GM21360 (cell line): ENCODE results near the gene SIRT2.
A peak's percentile ranks its signal among the peaks of the same experiment; 100 is the strongest.
"Not testable (repeated sequence)": the region's sequence is repeated elsewhere in the genome, so short reads cannot be mapped to it uniquely, and the experiment has no call there.

Experiments
- ATAC-seq: cut with Tn5 transposase; IDR thresholded peaks from one replicate; pipeline ENCODE4 v1.9.1; 2021; ENCODE audit warnings: mild to moderate bottlenecking, moderate library complexity; ENCODE audit not compliant: unreplicated experiment

SIRT2 gene

DNA sequence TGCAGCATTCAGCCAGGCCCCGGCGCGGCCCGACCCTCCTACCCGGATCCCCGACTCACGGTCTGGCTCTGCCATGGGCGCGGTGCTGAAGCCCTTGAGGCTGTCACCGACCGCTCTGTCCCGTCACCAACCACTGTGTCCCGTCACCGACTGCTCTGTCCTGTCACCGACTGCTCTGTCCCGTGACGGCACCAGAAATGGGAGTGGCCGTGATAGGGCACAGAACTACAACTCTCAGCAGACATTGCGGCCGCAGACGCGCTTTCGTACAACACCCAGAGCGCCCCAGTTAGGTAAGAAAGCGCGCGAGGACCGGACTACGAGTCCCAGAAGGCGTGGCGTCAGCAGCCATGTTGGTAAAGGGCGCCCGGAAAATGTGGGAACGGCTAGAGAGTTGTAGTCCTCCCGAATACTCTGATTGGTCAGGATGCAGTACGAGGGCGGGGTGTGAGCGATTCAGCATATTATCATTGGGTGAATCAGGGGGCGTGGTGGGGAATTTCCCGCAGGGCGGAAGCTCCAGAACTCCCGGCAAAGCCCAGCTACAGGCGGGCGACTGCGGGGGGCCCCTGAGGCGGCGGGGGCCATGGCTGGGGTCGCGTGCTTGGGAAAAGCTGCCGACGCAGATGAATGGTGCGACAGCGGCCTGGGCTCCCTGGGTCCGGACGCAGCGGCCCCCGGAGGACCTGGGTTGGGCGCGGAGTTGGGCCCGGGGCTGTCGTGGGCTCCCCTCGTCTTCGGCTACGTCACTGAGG, at the start of gene SIRT2, which contains the start of gene NFKBIB:
SIRT2 (minus strand) TSS at position 172 of the 755 bp plus-strand sequence; CDS start at position 75, 97 bp downstream.
NFKBIB (plus strand) TSS at position 523 of the 755 bp plus-strand sequence; CDS start at position 587, 64 bp downstream.
- peak; percentile 85 for ATAC-seq

DNA sequence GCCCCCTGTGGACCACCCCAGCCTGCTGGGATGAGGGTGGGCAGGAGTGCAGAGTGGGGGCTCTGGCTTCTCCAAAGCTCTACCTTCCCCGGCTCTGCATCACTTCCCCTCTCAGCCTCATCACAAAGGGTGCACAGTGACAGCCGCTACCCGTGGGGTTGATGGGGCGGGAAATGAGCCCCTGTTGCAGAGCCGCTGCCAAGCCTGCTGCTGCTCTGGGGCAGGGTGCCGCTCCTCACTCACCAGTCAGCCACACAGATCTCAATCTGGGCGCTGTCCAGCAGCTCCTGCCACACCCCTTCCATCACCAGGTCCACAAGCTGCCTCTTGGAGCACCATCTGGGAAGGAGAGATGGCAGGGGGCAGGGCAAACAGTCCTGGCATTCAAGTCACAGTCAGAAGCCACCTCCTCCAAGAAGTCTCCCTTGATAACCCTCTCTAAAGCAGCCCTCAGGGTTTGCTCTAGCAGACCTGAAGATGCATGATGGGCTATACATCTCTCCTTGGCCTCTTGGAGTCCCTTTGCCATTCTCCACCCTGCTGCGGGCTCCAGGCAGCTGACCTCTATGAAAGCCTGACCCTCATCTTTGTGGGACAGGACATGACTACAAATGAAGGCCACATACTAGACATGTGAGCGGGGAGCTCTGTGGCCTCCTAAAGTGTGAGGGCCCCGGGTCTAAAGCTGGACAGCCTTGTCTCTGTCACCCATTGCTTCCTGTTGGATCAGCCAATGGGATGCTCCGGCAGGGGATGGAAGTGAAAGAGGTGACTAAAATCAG, 47.0 kb upstream of the SIRT2 start:
- no peak for ATAC-seq

DNA sequence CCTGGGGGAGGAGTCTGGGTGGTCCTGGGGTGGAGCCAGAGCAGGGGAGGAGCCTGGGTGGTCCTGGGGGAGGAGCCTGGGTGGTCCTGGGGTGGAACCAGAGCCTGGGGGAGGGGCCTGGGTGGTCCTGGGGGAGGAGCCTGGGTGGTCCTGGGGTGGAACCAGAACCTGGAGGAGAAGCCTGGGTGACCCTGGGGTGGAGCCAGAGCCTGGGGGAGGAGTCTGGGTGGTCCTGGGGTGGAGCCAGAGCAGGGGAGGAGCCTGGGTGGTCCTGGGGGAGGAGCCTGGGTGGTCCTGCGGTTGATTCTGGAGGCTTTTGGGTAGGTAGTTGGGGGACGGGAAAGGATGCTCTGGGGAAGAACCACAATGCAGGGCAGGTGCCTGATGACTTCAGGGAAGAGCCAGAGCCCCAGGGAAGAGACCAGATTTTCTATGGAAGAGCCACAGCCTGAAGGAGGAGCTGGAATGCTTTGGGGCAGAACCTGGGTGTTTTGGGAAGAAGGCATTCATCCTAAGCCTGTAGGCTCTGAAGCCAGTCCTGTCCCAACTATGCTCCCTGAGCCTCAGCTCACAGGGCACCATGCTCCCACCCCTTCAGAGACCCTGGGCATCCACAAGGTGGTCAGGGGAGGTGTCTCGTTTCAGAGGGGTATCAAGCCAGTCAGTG, 46.3 kb upstream of the SIRT2 start:
- no peak for ATAC-seq

DNA sequence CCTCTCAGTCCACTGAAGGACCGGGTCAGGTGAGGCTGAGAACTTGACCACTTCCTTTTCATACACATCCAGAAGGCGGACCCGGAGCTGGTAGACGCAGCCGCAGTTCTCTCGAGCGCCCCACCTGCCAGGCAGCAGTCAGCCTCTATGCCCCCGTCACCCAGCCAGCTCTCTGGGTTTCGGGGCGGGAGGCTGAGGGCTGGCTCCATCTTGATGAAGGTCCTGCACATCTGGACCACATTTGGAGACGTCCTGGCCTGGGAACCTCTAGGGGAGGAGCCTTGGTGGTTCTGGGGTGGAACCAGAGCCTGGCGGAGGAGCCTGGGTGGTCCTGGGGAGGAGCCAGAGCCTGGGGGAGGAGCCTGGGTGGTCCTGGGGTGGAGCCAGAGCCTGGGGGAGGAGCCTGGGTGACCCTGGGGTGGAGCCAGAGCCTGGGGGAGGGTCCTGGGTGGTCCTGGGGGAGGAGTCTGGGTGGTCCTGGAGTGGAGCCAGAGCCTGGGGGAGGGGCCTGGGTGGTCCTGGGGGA, 45.6 kb upstream of the SIRT2 start:
- no peak for ATAC-seq

DNA sequence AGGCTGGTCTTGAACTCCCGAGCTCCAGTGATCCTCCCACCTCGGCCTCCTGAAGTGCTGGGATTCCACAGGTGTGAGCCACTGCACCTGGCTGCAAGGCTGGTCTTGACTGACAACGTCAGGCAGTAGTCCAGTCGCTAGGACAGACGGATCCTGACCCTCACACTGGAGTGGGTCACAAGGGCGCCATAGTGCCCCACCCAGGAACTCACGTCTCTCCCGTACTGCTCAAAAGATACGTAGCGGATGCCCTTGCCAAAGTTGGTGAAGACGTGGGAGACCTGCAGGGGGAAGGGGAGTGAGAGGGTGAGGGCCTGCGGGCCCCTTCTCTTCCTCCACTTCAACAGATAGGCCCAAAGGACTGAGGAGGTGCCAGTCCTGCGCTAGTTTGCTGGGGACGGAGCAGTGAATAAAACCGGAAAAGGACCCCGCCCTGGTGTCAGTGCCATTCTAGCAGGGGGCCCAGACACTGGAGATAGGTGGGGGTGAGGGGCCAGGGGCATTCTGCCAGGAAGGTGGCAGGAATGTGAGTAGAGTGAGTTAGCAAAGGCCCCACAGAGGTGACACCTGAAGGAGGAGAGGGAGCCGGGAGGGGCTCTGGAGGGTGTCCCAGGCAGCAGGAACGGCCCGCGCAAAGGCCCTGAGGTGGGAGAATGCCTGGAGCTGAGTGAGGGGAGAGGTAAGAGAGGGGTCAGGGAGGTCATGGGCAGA, 43.2 kb upstream of the SIRT2 start:
- no peak for ATAC-seq

DNA sequence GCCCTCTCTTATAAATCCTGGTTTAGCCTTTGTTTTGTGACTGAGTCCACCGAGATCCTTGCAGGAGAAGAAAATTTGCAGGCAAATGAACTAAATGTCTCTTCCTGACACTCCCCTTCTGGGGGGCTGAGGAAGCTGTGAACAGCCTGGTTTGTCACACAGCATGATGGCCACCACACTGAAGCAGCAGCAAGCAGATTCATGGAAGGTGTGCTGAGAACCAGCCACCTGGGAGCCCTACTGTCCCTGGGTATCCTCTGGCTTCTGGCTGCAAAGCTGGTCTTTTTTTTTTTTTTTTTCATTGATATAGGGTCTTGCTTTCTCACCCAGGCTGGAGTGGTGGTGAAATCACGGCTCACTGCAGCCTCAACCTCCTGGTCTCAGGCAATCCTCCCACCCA, 42.6 kb upstream of the SIRT2 start:
- ATAC-seq, result no peak

DNA sequence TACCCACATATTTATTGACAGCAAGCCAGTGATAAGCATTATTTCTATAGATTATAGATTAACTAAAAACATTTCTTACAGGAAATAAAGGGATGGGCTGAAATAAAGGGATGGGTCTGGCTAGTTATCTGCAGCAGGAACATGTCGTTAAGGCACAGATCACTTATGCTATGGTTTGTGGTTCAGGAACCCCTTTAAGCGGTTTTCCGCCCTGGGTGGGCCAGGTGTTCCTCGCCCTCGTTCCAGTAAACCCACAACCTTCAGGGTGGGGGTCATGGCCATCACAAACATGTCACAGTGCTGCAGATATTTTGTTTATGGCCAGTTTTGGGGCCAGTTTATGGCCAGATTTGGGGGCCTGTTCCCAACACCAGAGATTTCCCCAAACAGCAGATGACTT, 42.0 kb upstream of the SIRT2 start:
- ATAC-seq, result not testable (repeated sequence)

DNA sequence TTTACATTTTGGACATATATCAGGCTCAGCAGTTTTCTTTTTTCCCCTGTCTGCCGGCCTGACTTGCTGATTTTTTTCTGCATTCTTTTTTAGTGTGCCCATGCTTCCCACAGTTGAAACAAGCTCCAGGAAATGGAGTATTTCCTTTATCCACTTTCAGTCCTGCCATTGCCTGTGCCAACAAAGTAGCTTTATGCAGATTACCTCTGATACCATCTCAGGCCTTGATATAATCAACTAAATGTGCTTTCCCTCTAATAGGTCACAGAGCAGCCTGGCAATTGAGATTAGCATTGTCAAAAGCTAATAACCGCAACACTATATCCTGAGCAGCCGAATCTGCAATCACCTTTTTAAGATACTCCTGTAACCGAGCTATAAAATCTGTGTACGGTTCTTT, 40.5 kb upstream of the SIRT2 start:
- no peak for ATAC-seq

DNA sequence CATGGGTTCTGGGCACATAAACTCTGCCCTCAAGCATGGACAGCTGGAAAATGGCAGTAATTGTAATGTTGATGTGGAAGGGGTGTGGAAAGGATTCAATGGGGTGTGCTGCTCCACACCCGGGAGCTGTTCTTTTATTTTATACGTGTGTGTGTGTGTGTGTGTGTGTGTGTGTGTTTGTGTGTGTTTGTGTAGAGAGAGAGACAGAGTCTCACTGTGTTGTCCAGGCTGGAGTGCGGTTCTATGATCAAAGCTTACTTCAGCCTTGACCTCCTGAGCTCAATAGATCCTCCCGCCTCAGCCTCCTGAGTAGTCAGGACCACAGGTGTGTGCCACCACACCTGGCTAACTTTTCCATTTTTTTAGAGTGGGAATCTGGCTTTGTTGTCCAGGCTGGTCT, 34.1 kb upstream of the SIRT2 start:
- no peak for ATAC-seq

DNA sequence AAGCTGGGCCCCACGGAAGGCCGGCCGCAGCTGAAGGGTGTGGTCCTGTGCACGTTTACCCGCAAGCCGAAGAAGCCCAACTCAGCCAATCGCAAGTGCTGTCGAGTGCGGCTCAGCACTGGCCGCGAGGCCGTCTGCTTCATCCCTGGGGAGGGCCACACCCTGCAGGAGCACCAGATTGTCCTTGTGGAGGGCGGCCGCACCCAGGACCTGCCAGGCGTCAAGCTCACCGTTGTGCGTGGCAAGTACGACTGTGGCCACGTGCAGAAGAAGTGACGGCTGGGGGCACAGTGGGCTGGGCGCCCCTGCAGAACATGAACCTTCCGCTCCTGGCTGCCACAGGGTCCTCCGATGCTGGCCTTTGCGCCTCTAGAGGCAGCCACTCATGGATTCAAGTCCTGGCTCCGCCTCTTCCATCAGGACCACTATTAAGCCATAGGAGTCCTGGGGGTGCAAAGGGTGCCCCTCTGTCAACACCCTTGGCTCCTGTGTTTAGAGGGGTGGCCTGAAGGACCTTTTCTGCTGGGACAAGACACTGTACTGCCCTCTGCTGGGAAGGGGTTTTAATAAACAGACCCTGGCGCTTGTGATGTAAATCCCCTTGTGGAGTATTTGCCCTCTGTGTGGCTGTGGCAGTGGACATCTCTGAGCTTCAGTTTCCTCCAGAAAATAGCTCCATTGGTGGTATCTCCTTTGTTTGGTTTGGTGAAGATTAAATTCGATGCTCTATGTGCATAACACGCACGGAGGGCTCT, 33.2 kb upstream of the SIRT2 start:
- no peak for ATAC-seq

DNA sequence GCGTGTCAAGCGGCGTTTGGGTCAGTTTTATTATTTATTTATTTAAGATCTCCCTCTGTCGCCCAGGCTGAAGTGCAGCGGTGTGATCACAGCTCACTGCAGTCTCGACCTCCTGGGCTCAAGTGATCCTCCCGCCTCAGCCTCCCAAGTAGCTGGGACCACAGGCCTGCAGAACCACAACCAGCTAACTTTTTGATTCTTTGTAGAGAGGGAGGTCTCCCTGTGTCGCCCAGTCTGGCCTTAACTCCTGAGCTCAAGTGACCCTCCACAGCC, 32.0 kb upstream of the SIRT2 start:
- no peak for ATAC-seq

DNA sequence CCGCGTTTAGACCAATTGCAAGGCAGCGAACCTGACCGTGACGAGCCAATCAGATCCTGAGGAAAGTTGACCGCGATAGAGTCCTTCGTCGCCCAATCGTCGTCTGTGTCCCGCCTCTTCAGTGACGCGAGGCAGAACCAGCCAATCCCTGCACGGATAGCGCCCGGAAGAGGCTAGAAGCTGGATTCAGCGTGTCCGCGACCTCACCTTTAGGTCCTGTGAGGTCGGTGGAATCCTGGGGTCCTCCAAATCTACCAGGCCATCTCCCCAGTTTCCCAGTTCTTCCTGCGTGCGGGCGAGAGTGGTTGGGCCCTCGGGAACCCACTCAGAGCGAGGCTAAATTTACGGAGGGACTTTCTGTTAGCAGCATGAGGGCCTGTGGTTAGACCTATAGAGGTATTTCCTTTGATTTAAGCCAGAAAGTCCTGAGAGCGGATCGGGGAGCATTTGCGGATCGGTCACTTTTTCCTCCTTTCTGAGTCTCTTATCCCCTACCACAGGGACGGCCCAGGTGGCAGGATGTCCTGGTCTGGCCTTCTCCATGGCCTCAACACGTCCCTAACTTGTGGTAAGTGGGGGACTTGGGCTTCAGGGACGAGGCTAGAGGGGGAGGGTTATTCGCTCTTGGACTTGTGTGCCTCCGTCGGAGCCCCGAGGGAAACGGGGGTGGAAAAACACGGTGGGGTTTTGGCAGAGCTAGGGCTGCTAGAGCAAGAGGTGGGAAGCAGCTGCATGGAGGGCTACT, 31.5 kb upstream of the SIRT2 start, which contains the start of gene MRPS12:
MRPS12 (plus strand) TSS at position 169 of the 745 bp plus-strand sequence; CDS start at position 520, 351 bp downstream.
- ATAC-seq, result peak; percentile 87

DNA sequence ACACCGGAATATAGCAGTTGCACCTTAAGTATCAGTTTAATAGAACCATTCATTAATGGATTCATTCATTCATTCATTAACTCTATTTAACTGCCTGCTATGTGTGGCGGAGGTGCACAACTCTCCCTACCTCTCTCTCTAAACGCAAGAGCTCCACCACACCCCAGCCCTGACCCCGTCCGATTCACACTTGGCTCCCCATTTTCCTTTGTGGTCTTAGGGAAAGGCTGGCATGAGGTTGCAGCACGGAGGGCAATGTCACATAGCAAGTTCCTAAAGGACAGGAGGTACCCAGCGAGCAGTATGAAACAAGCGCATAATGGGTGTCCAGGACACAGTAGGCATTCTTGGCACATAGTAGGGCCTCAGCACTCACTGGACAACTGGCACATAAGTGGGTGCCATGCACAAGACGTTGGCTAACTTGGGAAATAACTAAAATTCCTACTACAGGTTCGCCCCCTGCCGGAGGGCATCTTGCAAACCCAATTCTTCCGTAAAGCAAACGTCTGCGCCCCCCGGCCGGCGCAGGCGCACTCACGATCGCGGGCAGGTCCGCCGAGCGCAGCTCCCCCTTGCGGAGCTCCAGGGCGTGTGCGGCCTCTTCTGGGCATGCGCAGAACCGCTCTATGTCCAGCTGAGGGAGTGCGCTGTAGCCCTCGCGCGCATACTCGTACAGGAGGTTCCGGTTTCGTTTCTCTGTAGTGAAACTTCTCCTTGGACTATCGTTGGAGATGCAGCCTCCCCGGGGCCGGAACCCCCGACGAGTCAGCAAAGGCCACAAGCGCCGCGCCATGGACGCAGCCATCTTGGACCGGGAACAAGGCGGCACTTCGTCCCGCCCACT, 30.7 kb upstream of the SIRT2 start, which contains the start of gene SARS2:
SARS2 (minus strand) TSS at position 835 of the 847 bp plus-strand sequence; CDS start at position 808, 27 bp downstream.
- ATAC-seq, result peak; percentile 65

DNA sequence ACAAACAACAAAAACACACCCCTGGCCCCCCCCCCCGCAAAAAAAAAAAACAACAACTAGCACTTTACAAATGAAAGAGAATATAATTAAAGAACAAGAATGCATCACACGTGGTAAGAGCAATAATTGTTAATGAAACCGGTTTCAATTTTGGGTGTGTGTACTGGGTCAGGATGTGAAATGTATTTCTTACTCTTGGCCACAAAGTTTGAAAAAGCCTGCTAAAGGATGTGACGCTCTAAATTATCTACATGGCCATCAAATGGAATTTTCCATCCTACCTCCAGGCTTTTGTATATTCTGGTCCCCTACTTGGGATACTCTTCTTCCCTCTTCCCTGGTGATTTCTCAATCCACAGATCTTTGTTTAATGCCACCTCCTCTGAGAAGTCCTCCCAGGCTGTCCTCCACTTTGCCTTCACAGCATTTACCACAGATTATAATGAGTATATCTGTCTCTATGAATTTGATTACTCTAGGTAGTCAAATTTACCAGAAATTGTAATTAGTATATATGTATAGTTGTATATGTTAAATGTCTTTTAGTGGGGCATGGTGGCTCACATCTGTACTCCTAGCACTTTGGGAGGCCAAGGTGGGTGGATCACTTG, 29.1 kb upstream of the SIRT2 start:
- ATAC-seq, result no peak

DNA sequence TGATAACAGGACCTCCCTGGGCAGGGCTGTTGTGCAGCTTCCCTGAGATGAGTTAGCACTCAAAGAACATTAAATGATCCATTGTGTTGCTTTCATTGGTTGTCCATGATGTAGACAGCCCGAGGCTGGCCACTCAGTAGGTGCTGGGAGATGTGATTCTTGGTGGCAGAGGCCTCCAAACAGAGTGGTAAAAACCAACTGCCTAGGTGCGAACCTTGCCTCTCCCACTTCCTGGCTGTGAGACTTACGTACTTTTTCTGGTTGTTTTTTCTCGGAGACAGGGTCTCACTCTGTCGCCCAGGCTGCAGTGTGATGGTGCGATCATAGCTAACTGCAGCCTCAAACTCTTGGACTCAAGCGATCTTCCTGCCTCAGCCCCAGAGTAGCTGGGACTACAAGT, 25.0 kb upstream of the SIRT2 start:
- no peak for ATAC-seq

DNA sequence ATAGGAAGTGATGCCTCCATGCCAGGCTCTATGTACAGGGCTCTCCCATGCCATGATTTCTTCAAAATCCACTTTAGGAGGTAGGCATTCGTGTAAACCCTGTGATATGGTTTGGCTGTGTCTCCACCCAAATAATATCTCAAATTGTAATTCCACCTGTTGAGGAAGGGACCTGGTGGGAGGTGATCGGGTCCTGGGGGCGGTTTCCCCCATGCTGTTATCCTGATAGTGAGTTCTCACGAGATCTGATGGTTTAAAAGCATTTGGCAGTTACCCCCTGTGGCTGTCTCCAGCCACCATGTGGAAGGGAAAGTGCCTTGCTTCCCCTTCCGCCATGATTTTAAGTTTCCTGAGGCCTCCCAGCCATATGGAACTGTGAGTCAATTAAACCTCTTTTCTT, 23.1 kb upstream of the SIRT2 start:
- ATAC-seq, result no peak

DNA sequence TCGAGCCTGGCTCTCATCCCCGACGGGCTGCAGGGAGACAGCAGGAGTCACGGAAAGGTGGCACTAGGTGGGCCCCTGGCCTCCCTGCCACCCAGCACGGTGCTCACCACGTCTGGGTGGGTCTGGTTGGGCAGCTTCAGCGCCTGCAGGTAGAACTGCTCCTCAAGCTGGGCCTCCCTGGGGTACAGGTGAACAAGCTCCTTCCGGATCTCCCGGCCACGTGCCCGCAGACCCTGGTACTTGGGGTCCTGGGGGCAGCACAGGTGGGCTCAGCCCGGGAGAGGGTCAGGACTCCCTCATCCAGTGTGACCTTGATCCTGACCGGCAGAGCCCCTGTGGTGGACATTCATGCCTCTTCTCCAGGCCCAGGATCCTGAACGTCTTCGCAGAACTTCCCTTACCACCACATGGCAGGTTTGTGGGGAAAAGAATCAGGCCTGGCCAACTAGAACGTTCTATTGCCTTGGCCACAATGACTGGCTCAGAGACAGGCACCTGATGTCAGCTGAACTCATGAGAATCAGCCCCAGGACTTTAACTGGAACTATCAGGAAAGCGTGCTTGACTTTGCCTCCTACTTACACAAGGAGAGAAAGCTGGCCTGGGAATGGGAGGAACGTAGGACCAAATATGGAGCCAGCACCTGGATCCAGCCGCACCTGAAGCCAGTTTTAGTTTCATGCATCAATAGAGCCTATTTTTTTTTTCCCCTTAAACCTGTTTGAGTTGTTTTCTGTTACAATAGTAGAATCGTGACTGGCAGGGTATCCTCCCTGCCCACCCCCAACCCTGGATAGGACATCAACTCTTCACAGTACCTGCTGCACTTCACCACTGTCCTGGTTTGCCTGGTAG, 22.2 kb upstream of the SIRT2 start:
- ATAC-seq, result no peak
